Right forelimb (tissue), 1 donor: Measurements from ENCODE around the gene DMRT1.
"Not testable (repeated sequence)": the region's sequence is repeated elsewhere in the genome, so short reads cannot be mapped to it uniquely, and the experiment has no call there.

Experiments used
- DNase-seq: peaks from one replicate; pipeline ENCODE4 v3.0.0-alpha.2; 2018

The DMRT1 gene

GRCh38 chr9:860706-861105 lies 19.2 kb downstream of the DMRT1 start:
- DNase-seq = no peak

DNA sequence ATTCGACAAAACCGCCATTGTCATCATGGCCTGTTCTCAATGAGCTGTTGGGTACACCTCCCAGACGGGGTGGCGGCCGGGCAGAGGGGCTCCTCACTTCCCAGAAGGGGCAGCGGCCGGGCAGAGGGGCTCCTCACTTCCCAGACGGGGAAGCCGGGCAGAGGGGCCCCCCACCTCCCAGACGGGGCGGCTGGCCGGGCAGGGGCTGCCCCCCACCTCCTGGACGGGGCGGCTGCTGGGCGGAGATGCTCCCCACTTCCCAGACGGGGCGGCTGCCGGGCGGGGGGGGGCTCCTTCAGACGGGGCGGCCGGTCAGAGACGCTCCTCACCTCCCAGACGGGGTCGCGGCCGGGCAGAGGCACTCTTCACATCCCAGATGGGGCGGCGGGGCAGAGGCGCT lies 20.0 kb downstream of the DMRT1 start:
- not testable (repeated sequence) for DNase-seq

- DNase-seq = no peak
Observed at GRCh38 chr9:875119-875962, 33.8 kb downstream of the DMRT1 start.

GRCh38 chr9:876425-876824 lies 34.9 kb downstream of the DMRT1 start:
- DNase-seq = no peak

DNA sequence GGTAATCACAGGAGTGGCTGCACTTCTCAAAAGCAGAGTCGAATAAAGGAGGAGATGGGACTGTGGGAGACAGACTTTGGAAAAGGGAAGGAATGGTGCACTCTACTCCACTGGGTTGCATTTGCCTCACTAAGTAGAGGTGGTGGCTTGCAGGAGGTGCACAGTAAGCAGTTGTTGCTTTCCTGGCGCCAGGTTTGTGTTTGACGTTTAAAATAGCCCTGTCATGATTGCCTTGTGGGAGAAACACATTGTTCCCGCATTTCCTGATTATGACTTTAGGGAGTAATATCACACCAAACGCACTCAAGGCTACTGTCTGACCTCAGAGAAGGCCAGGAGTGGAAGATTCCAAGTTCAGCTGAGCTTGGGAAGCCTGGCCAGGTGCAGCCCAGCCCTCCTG lies 36.7 kb downstream of the DMRT1 start:
- DNase-seq = no peak

DNA sequence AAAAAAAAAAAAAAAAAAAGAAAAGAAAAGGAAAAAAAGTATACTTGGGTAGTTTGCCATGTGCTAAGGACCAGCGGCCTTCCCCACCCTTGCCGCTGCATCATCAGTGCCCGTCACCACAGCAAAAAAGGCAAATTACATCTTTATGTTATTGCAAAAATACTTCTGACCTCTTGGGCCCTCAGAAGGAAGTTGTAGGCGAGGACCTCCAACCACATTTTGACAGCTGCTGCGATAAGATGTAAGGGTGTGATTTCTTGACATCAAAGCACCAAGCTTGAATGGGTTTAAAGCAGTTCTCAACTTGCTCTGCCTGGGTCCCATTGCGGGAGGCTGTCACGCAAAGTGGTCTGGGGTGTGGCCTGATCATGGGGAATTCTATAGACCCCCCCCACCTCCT lies 39.2 kb downstream of the DMRT1 start:
- DNase-seq = no peak

DNA sequence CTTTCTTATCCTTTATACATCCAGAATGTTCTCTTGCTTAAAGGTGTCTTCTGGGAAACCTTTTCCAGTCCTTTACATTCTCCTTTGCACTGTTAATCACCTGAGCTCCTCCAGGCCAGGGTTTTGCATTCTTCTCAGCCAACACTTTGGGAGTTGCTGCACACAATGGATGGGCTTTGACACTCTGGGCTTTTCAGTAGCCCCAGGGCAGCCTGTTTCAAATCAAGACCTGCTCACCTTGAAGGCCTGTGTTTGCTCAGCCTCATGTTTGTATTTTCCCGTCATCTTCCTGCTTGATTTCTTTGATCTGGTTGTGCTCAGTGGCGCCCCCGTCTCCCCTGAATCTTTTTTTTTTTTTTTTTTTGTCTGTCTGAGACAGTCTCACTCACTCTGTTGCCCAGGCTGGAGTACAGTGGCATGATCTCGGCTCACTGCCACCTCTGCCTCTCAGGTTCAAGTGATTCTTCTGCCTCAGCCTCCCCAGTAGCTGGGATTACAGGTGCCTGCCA lies 41.0 kb downstream of the DMRT1 start:
- DNase-seq = no peak

DNA sequence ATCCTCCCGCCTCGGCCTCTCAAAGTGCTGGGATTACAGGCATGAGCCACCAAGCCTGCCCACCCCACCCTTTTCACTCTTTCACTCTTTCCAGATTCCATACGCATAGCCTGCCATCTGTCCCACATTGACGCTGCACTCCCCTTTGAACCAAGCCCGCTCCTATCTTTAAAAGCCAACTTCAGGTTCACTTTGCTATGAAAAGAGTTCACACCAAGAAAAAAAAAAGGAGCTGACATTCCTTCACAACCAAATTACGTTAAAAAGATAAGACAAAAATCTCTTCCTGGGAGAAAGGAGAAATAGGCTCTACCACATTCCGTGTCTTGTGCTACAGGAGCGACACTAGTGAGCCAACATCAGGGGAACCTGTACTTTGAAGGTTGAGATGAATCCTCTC lies 41.5 kb downstream of the DMRT1 start:
- no peak for DNase-seq

DNA sequence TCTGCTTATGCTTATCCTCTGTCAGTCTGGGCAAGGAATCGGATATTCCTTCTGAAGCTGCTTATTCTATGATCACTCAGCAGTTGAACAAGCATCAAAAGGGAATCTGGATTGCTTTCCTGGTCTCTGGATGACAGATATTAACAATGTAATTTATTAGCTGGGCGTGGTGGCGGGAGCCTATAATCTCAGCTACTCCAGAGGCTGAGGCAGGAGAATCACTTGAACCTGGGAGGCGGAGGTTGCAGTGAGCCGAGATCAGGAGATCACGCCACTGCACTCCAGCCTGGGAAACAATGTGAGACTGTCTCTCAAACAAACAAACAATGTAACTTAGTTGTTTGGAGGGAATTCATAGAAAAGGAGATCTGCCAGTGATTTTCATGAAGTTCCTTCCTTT lies 45.4 kb downstream of the DMRT1 start:
- DNase-seq = no peak

- no peak for DNase-seq
Observed at GRCh38 chr9:892123-892522, 50.6 kb downstream of the DMRT1 start.

DNA sequence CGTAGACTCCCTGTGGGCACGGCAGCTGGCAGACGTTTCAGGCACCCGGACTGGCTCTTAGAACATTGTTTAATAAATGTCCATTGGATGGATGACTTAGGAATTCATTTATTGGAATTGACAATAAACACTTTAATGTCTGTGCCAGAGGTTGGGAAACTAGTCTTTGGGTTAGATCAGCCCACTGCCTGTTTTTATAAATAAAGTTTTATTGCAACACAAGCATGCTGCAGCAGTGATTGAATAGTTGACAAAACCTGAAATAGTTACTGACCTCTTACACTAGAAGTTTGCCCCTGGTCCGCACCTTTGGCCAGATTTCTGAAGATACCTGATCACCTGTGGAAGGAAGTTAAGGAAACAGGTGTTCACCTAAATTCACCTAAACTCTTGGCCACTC lies 51.6 kb downstream of the DMRT1 start:
- DNase-seq = no peak

DNA sequence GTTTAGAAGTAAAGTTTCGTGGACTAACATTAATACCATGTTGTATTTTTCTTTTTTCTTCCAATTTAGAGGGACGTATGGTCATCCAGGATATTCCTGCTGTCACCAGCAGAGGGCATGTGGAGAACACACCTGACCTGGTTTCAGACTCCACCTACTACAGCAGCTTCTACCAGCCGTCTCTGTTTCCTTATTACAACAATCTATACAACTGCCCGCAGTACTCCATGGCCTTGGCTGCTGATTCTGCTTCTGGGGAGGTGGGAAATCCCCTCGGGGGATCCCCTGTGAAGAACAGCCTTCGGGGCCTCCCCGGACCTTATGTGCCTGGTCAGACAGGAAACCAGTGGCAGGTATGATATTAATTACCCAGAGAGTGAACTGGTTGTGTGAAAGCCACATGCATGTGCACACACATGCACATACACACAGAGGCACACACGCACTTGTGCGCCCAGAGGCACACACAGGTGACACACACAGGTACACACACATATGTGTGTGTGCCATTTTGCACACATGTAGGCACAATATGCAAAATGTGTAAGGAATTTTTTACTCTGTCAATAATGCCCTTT lies 52.4 kb downstream of the DMRT1 start:
- peak; percentile 60 for DNase-seq

DNA sequence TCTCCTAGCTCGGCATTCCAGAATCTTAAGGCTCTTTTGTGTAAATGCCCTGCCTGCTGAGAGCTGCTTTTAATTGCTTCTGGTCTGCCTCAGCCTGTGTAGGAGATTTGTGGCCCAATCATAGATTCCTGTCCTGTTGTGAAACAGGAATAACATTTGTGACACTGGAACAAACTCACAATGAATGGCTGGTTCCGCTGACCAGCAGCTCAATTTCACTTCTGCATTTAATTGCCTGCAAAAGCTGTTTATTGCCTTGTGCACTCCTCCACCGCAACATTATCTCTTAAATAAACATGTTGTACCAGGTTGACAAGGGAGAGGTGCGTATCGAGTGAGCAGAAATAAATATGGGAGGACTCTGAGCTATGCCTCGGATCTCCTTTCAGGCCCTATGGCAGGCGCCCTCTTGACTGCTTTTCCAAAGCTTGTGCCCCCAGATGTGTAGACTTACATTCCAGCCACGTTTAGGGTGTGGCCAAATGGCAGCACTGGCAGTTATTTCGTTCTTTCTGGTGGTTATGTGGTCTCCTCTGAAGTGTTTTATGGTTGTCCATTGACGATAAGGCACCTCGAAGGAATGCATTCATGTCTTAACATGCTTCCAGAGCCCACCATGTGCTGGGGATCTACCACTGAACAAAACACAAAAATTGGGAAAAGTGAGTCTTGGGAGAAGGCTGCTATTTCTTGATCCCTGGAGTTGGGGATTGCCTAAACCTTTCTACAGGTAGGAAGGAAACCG lies 58.1 kb downstream of the DMRT1 start:
- DNase-seq = no peak

- no peak for DNase-seq
Observed at GRCh38 chr9:903886-904285, 62.4 kb downstream of the DMRT1 start.

DNA sequence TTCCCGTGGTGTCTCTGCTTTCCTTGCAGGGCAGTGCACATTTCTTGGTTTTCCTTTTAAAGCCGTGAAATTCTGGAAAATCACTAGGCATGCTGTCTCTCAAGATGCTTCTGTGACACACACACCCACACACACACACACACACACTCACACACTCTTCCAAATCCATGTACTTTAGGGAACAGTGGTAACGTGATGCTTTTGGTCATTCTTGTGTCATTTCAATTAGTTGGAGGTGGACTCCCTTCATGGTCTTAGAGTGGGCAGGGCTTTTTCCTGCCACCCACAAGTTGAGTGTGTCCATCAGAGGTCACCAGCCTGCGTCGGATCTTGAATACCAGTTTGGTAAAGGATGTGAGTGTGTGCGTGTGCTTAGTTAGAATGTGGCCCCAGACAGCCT lies 64.4 kb downstream of the DMRT1 start:
- DNase-seq = no peak

DNA sequence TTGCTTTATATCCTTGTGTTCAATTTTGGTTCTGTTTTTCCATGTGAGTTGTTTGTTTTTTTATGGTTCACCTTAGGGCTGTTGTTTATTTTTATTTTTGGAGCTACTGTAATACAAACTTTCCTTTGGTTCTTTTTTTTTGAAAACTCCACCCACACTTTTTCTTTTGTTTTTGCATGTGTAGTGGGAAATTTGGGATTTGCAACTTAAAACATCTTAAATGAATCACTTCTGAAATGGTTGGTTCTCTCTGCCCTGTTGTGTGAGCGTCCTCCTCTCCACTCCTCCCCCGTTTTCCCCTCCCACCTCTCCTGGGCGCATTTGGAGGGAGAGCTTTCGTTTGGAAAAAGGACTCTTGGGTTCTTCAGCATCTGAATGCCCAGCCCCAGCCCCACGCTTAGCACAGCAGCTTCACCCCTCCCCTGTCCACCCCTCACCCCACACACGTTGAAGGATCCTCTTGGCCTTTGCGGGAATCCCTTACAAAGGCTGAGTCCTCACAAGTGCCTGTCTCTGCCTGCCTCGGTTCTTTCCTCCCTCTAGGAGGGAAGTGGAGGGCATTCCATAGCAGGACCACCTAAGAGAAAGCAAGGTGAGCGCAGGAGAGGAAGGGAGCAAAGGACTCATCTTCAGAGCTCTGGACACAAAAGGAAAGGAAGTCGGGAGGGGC lies 67.2 kb downstream of the DMRT1 start:
- DNase-seq = no peak

DNA sequence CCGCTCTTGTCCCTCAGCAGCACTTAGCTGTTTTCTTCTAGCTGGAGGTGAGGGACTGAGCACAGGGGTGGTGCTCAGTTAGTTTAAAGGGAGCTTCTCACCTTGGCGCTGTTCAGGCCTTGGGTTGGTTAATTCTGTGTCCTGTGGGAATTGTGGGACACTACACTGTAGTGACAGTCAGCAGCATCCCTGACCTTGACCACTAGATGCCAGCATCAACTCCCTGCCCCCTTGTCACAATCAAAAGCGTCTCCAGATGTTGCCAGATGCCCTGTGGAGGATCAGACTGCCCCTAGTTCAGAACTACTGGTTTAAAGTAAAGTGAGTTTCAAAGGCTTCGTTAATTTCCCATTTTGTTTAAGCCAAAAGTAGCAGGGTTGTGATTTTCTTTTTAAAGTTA lies 69.5 kb downstream of the DMRT1 start:
- no peak for DNase-seq

DNA sequence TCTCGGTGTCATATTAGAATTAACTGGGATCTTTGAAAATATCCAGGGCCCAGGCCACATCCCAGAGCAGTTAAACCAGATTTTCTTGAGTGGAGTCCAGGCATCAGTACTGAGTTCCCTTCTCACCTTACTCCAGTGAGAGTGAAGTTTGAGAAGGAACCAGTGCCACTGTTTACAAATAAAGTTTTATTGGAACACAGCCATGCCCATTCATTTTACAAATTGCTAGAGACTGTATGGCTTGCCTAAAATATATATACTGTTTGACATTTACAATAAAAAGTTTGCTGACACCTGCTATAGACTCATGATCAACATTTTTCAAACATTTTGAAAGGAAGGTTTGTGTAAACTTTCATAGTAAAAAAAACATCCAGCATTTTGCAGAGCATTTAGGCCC lies 71.3 kb downstream of the DMRT1 start:
- no peak for DNase-seq

DNA sequence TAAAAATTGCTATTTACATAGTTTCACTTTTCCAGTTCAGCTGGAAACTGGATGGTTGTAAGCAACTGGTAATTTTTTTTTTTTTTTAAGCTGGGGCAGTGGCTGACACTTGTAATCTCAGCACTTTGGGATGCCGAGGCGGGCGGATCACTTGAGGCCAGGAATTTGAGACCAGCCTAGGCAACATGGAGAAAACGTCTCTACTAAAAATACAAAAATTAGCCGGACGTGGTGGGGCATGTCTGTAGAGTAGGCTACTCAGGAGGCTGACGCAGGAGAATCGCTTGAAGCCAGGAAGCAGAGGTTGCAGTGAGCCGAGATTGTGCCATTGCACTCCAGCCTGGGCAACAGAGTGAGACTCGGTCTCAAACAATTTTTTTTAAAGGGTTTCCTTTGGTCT lies 72.0 kb downstream of the DMRT1 start:
- not testable (repeated sequence) for DNase-seq

GRCh38 chr9:917730-918129 lies 76.2 kb downstream of the DMRT1 start:
- DNase-seq = no peak

DNA sequence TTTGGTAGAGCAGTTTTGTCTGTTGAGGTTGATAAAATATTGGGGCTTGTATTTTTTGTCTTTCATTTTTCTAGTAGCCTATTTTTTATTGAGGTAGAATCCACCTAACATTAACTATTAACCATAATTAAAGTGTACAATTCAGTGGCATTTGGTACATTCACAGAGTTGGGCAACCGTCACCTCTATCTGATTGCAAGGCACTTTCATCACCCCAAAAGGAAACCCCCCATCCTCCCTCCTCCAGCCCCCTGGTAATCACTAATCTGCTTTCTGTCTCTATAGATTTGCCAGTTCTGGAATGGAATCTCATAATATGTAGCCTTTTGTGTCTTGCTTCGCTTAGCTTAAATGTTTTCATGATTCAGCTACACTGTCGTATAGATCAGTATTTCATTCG lies 79.4 kb downstream of the DMRT1 start:
- DNase-seq = no peak

- DNase-seq = no peak
Observed at GRCh38 chr9:922171-922570, 80.7 kb downstream of the DMRT1 start.

GRCh38 chr9:922731-923130 lies 81.2 kb downstream of the DMRT1 start:
- DNase-seq = no peak
